Heart left ventricle (tissue), 16 donors: ENCODE data around the gene KIAA1671. TPM values are rescaled to one million over a fixed set of nuclear protein-coding genes. Genes with fewer than 3 reads are reported as not detected.

Source experiments
- ATAC-seq, 4 donors: fragments of 200-7000 bp; cut with Tn5 transposase; one replicate each; pipeline ENCODE4 v1.9.1; 2020 to 2022; ENCODE audit warnings: moderate library complexity in 4 of 4, mild to moderate bottlenecking in 3 of 4, moderate number of reproducible peaks in 1 of 4
- DNase-seq, 5 donors: peaks; one replicate each; pipeline ENCODE4 v3.0.0-alpha.2; 2020
- H3K27ac ChIP-seq, 12 donors: fragments of 200-600 bp; sonication (generic) in 4 of 12; one replicate each; pipeline versions ENCODE4 v1.5.0 to v1.8.0; 2016 to 2022; ENCODE audit warnings: mild to moderate bottlenecking in 2 of 12
- H3K27me3 ChIP-seq, 9 donors: fragments of 200-600 bp; sonication (generic) in 2 of 9; one replicate each; pipeline versions ENCODE4 v1.5.1 to v1.8.0; 2016 to 2022; ENCODE audit warnings: mild to moderate bottlenecking in 3 of 9
- H3K36me3 ChIP-seq, 9 donors: fragments of 200-600 bp; sonication (generic) in 2 of 9; one replicate each; pipeline versions ENCODE4 v1.5.0 to v1.8.0; 2018 to 2022; ENCODE audit warnings: mild to moderate bottlenecking in 2 of 9
- H3K4me1 ChIP-seq, 12 donors: fragments of 200-600 bp; sonication (generic) in 4 of 12; one replicate each; pipeline versions ENCODE4 v1.5.0 to v1.8.0; 2016 to 2022; ENCODE audit warnings: mild to moderate bottlenecking in 3 of 12
- H3K4me3 ChIP-seq, 12 donors: fragments of 200-600 bp; sonication (generic) in 4 of 12; one replicate each; pipeline versions ENCODE4 v1.5.0 to v1.8.0; 2017 to 2022; ENCODE audit warnings: mild to moderate bottlenecking in 9 of 12, moderate library complexity in 4 of 12
- H3K9me3 ChIP-seq, 12 donors: fragments of 200-600 bp; sonication (generic) in 4 of 12; one replicate each; pipeline versions ENCODE4 v1.5.0 to v1.8.0; 2016 to 2022; ENCODE audit warnings: mild to moderate bottlenecking in 1 of 12
- CTCF ChIP-seq, 12 donors: fragments of 200-600 bp; sonication (generic) in 4 of 12; IDR thresholded peaks; one replicate each; pipeline versions ENCODE4 v1.5.0 to v1.8.0; 2018 to 2022; ENCODE audit warnings: antibody characterized with exemption in 12 of 12, mild to moderate bottlenecking in 5 of 12
- POLR2A ChIP-seq, 2 donors: fragments of 450-650 bp; IDR thresholded peaks; one replicate each; pipeline ENCODE4 v1.6.1; 2017; ENCODE audit warnings: antibody characterized with exemption in 2 of 2, mild to moderate bottlenecking in 2 of 2, moderate library complexity in 2 of 2
- WGBS, 4 donors: extraction: QIAGEN DNeasy Blood & Tissue Kit in 2 of 4; methylation state at CpG; one replicate each; pipeline versions ENCODE4 v1.1.5 to v1.1.7; 2013 to 2018; 5-methylcytosine and 5-hydroxymethylcytosine counted together
- intact Hi-C, 10 donors: fragments of 100-400 bp; cut with DNase I; formaldehyde crosslinking; loops; one replicate each; pipeline versions ENCODE4 v1.11.1 to v1.14.2; 2022
- polyA plus RNA-seq, 2 donors: library from polyadenylated mRNA; stranded (reverse); fragments of 200-250 nt; gene quantifications; one replicate each; pipeline ENCODE4 v1.2.3, GENCODE V29; 2013
- total RNA-seq, 9 donors: library from RNA; depleted of rRNA in 2 of 9; stranded (reverse); fragments of >200 nt in 2 of 9; fragmentation: NEBNext Ultra II Directional in 3 of 9; extraction: Animal tissue kit (Norgen Biotek cat#: 25700) in 3 of 9; gene quantifications; one replicate each; pipeline versions ENCODE4 v1.1.0 to v1.2.4, GENCODE V29; 2016 to 2023
- donor health status: ischemic (EF 13 %, LVEDD 7.1; RV severe dilation, severe dysfunction).
- donor health status: healthy with polysubstance abuse.
- donor health status: DM: no; HTN: yes; CAD: no.
- donor health status: DM: no; HTN: no; CAD: no.
- donor health status: ischemic (EF 25% LVEDD 6.9; RV normal size, moderate dysfunction).
- donor health status: ischemic (EF 25% LVEDD 5.7; RV mildly dilated, moderate dysfunction).
- donor health status: healthy.
- donor health status: DM: yes; HTN: yes; CAD: no.
- donor health status: ischemic (EF 35%, LVEDD 5.7; RV mildly dilated, moderate dysfunction).
- donor health status: nonischemic (EF 11% LVEDD 7.7; RV severe dilation, severe dysfunction).
- donor health status: DM: yes; HTN: yes; CAD: no.
- donor health status: PGD.
- donor health status: ischemic (EF 29% LVEDD 5.4; RV normal size, mild dysfunction).
- donor health status: nonischemic (EF 23%, LVEDD 6.1; RV moderate dilation, normal function).

KIAA1671 gene
- total and polyA plus RNA-seq, 11 donors = 4.5 to 22.1 (median 13.2) TPM

- Histone ChIP-seq H3K27me3 (no peaks in the 10 kb centered on the region), H3K9me3 (no peaks in the 10 kb centered on the region), H3K36me3 (no peaks in the 10 kb centered on the region), H3K27ac (peak overlapping the region in 7 of 12 donors; percentile 7 to 25 (median 12)), H3K4me1 (peaks cover 0 to 30% (median 22%) of the 10 kb centered on the region in 12 donors), H3K4me3 (no peak overlapping the region)
- DNase-seq = peak in 3 of 5 donors; percentile 43 to 54 (median 53)
- ATAC-seq = peak; percentile 55 to 85 (median 78)
- TF ChIP-seq POLR2A (IDR thresholded peaks at IDR 0.05) = no peak
- no peak for TF ChIP-seq CTCF (IDR thresholded peaks at IDR 0.05)
- 17 to 33% (median 25%) methylated on average over 5 of the region's 5 CpGs for WGBS, 4 donors
- intact Hi-C loops = no loop called here
These were observed 44.0 kb downstream of the KIAA1671 start for GRCh38 chr22:24996420-24996952.

DNA sequence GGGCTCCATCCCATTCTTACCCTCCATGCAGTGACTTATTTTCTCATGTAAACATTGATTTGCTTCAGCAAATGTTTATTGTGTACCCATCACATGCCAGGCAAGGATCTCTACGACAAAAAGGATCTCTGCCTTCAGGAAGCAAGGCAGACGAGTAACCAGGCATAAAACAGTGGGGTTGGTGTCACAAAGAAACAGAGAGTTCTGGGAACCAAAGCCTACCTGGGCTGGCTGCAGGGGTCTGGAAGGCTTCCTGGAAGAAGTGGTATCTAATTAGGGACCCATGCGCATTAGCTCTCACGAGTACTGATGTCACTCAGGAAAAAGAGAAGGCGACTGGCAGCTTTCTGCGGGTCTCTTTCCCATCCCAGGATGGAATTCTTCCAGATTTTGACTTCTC, 44.5 kb downstream of the KIAA1671 start:
- Histone ChIP-seq H3K36me3 (no peaks in the 10 kb centered on the region), H3K4me3 (no peak overlapping the region), H3K27me3 (no peaks in the 10 kb centered on the region), H3K4me1 (peaks cover 0 to 30% (median 19%) of the 10 kb centered on the region in 12 donors), H3K27ac (peak overlapping the region in 4 of 12 donors; percentile 11 to 25 (median 18)), H3K9me3 (no peaks in the 10 kb centered on the region)
- TF ChIP-seq POLR2A (IDR thresholded peaks at IDR 0.05) (no peak), CTCF (IDR thresholded peaks at IDR 0.05) (no peak)
- ATAC-seq (no peak), DNase-seq (no peak)
- 65 to 79% (median 75%) methylated on average over 6 of the region's 6 CpGs for WGBS, 4 donors
- intact Hi-C loops = no loop called here

DNA sequence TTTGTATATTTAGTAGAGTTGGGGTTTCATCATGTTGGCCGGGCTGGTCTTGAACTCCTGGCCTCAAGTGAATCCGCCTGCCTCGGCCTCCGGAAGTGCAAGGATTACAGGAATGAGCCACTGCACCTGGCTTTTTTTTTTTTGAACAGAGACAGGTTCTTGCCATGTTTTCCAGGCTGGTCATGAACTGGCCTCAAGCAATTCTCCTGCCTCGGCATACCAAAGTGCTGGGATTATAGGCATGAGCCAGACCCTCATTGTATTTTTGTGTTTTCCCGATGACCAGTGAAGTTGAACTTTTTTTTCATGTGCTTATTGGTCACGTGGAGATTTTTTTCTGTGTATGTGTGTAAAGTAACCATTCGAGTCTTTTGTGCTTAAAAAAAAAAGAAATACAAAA, 48.2 kb downstream of the KIAA1671 start:
- peaks cover 0 to 36% (median 21%) of the 10 kb centered on the region in 12 donors for H3K4me1 ChIP-seq
- intact Hi-C loops = no loop called here
- TF ChIP-seq POLR2A (IDR thresholded peaks at IDR 0.05) (no peak), CTCF (IDR thresholded peaks at IDR 0.05) (no peak)
- DNase-seq = no peak
- 80 to 84% (median 82%) methylated on average over 8 of the region's 8 CpGs for WGBS, 4 donors
- ATAC-seq = no peak
- H3K4me3 ChIP-seq = no peak overlapping the region
- no peaks in the 10 kb centered on the region for H3K9me3 ChIP-seq
- no peak overlapping the region for H3K27ac ChIP-seq
- no peaks in the 10 kb centered on the region for H3K36me3 ChIP-seq
- no peaks in the 10 kb centered on the region for H3K27me3 ChIP-seq

DNA sequence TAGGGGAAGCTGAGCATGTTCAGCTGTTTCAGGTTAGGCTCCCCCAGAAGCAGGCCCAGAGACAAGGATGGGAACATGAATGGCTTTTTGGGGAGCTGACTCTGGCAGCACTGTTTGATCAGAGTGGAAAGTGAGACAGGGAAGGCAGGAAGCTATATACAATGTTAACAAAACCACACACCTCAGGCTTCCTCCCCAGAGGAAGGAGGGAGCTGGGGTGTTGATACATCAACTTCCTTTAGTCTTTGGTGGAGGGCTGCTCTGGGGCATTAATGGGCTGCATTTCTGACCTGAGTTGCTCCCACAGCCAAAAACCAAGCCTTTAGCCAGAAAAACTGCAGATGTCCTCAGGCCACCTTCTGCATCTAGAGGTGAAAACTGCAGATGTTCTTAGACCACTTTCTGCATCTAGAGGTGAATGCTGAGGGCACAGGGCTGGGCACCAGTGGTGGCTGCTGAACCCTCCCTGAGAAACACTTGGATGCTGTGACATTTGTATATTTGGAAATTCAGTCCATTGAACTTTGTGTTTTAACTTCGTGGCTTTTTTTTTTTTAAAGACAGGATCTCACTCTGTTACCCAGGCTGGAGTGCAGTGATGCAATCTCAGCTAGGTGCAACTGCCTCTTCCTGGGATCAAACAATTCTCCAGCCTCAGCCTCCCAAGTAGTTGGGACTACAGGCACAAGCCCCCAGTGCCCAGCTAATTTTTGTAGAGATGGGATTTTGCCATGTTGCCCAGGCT, 49.9 kb downstream of the KIAA1671 start:
- no peak for TF ChIP-seq CTCF (IDR thresholded peaks at IDR 0.05)
- TF ChIP-seq POLR2A (IDR thresholded peaks at IDR 0.05) = no peak
- ATAC-seq (peak in 1 of 4 donors; percentile 45), DNase-seq (no peak)
- Histone ChIP-seq H3K4me3 (no peak overlapping the region), H3K27me3 (no peaks in the 10 kb centered on the region), H3K36me3 (no peaks in the 10 kb centered on the region), H3K27ac (peak overlapping the region in 5 of 12 donors; percentile 22 to 57 (median 34)), H3K4me1 (peaks cover 0 to 19% (median 5%) of the 10 kb centered on the region in 12 donors), H3K9me3 (no peaks in the 10 kb centered on the region)
- WGBS, 4 donors = 40 to 50% (median 46%) methylated on average over 1 of the region's 1 CpG
- intact Hi-C loops = no loop called here
